HG02970 (cell line): Measurements from ENCODE around the gene SIX2.

Source experiments
- ATAC-seq: cut with Tn5 transposase; IDR thresholded peaks from one replicate; pipeline ENCODE4 v1.9.1; 2021; ENCODE audit warnings: mild to moderate bottlenecking, moderate library complexity, moderate number of reproducible peaks; ENCODE audit not compliant: unreplicated experiment, low FRiP score

The SIX2 gene

DNA sequence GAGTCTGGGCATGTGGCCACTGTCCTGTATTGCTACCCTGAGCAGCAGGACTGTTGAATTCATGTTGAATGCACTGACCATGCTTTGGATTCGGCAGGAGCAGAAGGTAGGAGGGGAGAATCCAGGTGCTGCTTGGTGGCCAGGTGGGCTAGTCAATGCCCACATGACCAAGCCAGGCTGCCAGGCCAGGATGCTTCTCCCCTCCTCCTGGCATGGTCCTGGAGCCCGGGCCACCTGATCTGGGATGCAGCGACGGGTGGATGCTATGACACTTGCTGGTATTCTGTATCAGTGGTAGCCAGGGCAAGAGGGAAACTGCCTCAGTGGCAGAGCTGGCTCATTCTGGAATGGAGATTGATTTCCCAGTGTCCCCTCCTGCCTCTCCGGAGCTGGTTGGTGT lies 14.8 kb upstream of the SIX2 start:
- ATAC-seq: no peak

DNA sequence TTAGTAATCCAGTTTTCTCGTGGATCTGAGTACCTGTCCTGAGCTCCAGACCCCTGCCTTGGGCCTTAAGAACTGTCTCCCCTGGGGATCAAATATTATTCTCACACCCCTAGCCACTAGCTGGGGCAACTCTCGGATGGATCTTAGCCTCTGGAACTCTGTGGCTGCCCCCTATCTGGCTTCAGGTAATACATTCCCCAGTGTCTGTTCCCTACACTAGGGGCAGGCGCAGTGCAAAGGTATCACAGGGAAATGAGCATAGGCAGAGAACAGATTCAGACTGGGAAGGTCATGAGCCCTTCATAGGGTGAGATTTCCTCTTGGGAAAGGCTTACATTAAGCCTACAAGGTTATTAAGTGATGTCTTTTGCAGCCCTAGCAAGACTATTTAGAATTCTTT lies 11.2 kb upstream of the SIX2 start:
- no peak for ATAC-seq

DNA sequence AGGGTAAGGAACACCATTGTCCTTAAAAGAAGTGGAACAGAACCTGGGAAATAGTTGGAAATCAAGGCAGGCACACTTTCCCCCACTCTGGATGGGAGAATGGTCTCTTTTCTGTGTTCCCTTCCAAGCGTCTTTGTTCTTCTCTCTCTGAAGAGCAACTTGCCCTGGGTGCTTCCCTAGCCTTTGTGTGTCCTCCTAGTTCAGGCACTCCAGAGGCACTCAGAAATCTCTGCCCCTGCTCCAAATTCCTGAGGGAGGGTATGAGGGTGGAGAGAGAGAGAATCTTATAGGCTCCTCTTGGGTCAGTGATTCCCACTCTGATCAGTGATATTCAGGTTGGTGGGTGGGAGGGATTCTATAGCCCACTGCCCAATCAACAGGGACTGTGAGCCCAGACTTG lies 8.8 kb upstream of the SIX2 start:
- ATAC-seq: no peak

DNA sequence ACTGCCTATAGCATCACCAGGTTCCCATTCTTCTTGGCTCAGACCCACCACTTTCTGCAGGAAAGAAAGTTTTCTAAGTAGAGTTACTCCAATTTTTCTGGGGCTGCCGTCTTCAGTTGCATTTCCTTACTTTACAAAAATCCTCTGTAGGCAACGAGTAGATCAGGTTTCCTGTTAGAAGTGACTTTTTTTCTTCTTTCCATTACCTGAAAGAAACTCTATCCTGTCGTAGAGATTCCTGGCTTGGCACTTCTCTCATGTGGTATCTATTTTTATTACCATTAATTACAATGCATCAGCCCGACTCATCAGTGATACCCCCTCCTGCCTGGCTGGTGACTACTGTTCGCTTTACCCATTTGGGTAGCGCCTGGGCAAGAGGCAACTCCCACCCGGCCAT lies 5.6 kb upstream of the SIX2 start:
- no peak for ATAC-seq

DNA sequence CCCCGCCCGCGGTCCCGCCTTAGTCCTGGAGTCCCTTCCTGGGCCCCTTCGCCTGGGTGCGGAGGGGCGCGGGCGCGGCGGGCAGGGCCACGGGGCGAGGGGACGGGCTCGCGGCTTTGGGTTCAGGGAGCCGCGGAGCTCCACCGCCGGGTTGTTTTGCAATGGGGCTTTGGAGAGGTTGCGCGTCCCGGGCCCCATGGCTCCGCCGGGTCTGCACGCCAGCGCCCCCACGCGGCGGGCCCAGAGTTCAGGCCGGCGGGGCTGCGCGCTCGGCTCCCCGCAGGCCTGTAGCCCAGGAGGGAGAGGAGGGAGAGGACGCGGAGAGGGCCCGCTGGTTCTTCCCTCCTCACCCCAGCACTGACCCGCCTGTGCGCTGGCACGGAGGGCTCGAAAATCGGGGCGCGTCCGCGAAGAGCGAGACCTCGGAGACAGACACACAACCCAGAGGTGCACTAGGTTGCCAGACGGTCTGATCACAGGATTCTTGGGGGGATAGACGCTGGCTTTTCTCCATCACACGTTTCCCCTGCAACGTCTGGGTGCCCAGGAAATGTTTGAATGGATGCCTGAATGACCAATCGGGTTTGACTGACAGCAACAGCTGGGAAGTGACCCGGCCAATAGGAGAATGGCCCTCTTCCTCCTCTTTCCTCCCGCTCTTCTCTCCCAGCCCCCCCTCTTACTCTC lies 4.9 kb upstream of the SIX2 start:
- ATAC-seq: no peak

DNA sequence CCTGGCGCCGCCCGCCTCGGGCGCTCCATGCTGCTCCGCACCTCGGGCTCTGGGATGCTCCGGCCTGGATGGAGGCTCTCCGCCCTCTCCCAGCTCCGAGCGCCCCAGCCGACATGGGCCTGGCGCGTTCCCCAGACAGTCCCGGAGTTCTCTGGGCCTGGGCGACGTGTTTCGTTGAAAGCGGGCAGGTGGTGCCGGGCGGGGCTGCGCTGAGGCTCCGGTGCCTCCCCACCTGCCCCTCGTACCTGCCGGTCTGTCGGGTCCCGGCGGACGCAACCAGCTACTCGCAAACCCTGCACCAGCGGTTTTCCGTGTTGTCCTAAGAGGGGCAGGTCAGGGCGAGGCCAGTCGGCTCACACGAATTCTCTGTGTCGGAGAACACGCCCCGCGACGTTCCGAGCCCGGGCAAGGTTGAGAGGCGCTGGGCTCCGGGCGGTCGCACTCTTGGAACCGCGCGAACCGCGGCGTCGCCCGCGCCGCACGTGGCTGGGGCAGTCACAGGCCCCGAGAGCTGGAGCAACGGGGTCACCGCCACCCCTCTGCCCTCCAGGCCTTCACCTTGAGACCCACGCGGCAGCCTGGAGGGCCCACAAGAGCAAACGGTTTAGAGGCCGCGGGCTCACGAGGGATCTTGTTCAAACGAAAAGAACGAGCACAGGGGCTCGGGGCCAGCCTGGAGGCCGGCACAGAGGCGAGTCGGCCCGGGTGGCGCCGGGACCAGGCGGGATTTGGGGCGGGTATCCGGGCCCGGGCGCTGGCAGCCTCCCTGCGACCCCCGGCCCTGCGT lies 4.2 kb upstream of the SIX2 start:
- no peak for ATAC-seq

DNA sequence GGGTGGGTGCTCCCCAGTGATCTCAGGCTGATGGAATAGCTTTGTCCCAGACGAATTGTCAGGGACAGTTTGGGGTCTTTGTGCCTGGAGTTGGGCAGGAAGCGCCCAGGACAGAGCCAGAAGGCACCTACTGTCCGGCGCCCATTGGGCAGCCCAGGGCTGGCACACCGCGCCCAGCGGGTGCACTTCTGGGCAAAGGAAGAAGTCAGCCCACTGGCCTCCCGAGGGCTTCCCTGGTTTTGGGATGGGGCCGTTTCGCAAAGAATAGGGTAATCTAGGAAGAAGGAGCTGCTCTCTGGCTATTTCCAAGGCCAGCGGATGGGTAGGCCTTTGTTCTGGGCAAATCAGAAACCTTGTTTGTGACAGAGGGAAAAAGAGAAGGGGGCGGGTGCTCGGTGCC lies 3.5 kb upstream of the SIX2 start:
- ATAC-seq: no peak

DNA sequence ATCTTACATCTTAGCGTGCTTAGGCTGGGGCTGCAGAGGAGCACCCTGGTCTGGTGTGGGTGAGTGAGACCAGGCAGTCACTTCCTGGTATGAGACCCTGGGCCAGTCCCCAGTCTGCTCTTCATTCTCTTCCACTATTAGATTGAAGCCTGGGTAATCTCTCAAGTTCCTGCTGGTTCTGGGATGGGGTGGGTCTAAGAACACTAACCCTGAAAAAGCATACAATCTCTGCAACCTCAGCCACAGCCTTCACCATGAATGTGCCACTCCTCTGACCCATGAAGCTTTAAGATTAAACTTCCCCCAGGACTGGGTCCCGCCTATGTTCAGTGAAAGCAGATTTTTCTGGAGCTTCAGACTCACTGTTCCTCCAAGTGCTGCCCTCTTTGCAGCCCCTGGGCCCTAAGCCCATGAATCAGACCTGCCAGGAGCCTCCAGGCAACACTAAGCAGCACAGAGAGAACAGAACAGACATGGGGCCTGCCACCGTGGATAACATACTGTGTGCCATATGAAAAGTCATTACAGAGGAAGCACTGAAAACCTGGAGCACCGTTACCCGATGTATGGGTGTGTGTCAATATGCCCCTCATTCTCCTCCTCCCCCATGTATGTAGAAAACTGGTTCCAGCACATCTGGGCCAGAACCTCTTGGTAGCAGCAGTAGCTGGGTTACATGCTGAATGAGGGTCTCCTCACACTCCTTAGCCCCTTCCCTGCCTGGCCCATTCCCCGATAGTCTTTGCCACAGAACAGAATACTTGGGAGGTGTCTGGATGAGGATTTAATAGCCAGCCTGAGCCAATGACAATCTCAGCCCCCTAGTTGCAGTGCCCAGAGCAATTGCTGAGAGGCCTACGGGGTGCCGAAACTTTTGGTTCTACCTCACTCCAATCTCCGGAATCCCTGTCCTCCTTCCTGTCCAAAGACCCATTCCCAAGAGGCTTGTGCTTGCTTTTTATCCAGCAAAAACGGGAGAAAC lies 2.7 kb upstream of the SIX2 start:
- no peak for ATAC-seq

DNA sequence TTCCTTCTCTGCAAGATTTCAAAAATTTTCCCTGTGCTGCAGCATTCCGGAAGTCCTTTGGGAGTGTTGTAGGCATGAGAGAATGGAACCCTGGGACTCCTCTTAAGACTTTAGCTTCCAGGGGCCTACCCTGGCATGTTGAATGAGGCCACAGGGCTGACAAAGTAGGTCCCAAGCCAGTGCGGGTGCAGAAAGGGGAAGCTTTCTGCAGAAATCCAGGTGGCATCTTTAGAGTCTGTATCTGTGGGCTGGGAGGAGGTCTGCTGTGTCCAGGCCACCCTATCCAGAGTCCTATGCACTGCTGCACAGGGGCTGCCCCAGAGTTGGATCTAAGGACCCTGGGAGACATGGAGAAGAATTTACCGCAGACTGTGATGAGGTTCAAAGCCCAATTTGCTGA lies 1.9 kb upstream of the SIX2 start:
- ATAC-seq: no peak

DNA sequence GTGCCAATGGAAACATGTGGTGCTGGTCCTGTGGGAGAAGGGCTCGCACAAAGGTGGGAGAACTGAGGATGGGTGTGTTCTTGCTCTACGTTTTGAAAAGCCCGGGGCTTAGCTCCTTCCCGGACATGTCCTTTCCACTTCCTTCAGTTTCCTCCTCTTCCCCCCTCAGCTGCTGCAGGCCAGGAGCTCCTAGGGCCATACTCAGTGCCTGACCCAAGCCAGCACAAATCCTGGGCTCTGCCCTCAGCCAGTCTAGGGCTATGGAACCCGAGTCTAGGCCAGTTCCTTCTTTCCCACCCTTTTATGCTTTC lies 1.4 kb upstream of the SIX2 start:
- ATAC-seq: no peak

DNA sequence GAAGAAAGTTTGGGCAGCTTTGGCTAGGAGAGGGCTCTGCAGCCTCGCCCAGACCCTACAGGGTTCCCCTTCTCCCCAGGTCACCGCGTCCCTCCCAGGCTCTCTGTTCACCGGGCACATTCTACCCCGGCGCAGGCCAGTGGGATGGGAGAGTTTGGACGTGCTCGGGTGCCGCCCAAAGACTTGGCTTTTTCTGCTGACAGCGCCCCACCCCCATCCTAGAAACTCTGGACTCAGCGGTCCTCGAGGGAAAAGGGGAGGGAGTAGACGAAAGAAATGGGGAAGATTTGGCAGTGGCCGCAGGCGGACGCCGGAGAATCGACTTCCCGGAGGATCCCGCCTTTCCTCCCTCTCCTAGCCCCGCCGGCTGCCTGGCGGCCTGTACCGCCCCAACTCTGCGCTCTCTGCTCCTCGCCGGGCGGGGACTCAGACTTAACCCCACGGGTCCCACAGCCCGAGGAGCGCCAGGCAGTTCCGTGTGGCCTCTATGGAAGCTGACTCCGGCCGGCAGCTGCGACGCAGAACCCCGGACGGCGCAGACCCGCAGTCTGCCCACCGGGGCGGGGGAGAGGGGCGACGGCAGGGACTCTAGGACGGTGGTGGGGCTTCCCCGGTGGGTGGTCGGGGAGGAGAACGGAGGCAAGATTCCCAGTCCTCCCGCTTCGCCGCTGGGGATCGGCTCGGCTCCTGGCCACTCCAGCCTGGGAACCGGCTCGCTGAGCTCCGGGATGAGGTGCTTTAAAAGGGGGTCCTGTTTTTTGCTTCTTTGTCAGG lies 863 bp upstream of the SIX2 start:
- no peak for ATAC-seq

DNA sequence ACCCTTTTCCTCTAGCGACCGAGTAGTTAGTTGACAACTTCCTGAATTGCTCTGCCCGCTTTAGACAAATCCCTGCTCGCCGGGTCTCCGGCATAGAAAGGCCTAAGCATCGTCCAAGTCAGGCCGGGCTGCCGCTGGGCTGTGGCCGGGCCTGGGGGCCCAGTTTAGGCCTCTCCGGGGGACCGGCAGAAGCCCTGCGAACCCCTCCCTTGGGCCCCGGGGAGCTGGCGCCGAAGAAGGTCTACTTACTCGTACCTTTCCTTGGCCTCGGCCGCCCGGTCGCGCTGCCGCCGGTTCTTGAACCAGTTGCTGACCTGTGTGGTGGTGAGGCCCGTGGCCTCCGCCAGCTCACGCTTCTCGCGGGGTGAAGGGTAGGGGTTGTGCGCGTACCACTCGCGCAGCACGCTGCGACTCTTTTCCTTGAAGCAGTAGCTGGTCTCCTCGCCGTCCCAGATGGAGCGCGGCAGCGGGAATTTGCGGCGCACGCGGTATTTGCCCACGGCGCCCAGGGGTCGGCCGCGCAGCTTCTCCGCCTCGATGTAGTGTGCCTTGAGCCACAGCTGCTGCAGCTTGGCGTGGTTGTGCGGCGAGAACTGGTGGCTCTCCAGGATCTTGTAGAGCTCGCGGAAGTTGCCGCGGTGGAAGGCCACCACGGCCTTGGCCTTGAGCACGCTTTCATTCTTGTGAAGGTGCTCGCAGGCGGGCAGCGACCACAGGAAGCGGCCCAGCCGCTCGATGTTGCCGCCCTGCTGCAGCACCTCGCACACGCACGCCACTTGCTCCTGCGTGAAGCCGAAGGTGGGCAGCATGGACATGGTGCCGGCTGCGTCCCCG lies 739 bp downstream of the SIX2 start:
- no peak for ATAC-seq

DNA sequence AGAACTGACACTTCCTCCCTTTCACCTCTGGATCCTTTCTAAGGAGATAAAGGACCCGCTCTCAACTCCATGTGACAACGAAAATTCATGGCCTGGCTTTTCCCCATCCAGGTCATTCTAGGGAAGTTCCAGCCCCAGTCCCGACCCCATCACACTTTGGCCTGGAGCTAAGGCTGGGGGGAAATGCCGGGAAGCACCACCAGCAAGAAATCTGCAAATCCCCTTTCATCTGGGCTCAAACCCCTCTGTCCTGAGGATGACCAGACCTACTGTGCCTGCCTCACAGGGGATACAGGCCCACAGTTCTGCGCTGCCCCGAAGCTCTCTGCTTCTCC lies 1.3 kb downstream of the SIX2 start:
- no peak for ATAC-seq

DNA sequence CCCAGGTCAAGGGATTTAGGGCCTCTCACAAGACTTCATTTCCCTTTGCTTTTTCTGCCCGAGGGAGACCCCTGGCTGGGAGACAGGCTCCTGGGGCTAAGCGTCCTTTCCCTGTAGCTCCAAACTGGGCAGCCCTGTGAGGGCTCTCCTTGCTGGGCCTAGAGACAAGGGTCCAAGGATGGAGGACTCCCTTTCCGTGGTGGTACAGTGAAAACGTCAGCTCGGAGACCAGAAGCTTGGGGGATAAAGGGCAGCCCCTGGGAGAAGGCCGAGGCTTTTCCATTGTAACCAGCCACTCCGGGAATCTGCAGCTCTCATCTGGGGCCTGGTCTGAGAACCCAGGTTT lies 2.3 kb downstream of the SIX2 start:
- ATAC-seq: no peak

DNA sequence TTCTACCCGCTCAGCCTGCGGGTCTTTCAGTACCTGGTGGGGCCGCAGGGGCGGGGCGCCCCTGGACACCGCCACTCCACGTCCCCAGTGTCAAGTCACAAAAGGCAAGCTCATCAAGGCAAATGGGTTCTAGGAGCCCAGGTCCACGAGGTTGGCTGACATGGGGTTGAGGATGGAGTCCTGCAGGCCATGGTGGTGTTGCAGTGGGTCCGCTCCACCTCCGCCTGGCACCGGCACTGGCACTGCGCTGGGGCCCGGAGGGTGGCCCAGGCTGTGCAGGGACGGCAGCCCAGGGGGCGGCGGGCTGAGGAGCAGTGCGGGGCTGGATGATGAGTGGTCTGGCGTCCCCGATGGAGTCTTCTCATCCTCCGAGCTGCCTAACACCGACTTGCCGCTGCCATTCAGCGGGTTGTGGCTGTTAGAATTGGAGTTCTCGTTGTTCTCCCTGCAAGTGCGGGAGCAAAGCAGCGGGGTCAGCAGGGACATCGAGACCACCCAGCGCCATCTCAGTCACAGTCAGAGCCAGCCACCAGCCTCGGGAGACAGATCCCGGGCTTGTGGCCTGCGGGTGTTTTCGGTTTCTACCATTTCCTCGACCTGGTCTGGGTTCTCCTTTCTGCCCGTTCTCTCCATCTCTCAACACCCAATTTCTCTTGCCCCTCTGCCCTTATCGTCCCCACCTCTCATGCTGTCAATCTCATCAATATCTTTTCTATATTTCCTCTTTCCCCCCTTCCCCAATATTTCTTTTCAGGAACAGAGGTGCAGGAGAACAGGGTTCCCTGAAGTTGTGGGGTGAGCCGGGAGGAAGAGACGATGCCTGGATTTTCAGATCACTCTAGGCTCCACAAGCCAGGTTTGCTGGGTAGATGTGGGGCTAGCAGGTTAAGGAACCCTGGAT lies 3.0 kb downstream of the SIX2 start:
- ATAC-seq: no peak

DNA sequence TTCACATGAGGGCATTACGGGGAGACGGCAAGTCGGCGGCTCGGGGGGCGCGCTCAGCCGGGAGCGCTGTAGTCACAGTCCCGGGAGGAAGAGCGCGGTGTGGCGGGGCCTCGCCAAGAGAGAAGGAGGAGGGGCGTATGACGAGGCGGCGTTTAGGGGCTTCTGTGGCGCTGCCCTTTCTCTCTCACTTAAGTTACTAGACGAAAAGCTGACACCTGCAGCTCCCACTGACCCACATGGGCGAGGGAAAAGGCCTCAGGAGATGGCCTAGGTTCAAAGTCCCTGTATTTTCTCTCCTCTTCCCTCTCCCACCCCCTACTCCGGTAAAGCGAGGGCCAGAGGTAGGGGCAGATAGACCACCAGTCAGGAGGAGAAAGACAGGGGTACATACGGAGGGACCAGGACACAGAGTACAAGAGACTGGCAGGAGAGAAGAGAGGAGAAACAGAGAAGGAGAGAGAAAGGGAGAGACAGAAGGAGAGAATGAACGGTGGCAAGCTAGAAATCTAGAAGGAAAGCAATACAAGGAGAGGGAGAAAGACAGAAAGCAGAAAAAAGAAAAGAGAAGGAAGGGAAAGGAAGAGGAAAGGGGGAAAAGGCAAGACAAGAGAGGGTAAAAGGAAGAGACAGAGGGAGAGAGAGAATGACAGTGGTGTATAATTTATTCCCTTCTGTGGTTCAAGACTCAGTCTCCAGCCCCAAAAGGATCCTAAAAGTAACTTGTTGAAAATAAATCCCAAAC lies 3.8 kb downstream of the SIX2 start:
- ATAC-seq: no peak

DNA sequence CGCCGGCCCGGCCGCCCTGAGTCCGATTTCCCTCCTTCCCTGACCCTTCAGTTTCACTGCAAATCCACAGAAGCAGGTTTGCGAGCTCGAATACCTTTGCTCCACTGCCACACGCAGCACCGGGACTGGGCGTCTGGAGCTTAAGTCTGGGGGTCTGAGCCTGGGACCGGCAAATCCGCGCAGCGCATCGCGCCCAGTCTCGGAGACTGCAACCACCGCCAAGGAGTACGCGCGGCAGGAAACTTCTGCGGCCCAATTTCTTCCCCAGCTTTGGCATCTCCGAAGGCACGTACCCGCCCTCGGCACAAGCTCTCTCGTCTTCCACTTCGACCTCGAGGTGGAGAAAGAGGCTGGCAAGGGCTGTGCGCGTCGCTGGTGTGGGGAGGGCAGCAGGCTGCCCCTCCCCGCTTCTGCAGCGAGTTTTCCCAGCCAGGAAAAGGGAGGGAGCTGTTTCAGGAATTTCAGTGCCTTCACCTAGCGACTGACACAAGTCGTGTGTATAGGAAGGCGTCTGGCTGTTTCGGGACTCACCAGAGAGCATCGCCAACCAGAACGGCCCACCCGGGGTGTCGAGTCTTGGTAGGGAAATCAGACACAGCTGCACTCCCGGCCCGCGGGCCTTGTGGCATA lies 4.6 kb downstream of the SIX2 start:
- no peak for ATAC-seq
